Coronary artery (tissue), 2 donors: ENCODE data around the gene TMEM114.
A peak's percentile ranks its signal among the peaks of the same experiment; 100 is the strongest.
"Not testable (repeated sequence)": the region's sequence is repeated elsewhere in the genome, so short reads cannot be mapped to it uniquely, and the experiment has no call there.

Source experiments
- DNase-seq: peaks from one replicate; pipeline ENCODE4 v3.0.0-alpha.2; 2017; ENCODE audit warnings: low spot score
- H3K27ac ChIP-seq, 2 donors: fragments of 200-600 bp; sonication (generic); one replicate each; pipeline ENCODE4 v1.5.1; 2016 to 2019
- H3K4me3 ChIP-seq: fragments of 200-600 bp; sonication (generic); 2 replicates; pipeline ENCODE4 v1.5.1; 2016; ENCODE audit warnings: mild to moderate bottlenecking, moderate library complexity
- CTCF ChIP-seq: fragments of 200-600 bp; sonication (generic); IDR thresholded peaks from one replicate; pipeline ENCODE4 v1.5.1; 2019; ENCODE audit warnings: antibody characterized with exemption

TMEM114 gene

GRCh38 chr16:8576141-8577004, 13.9 kb downstream of the TMEM114 start:
- DNase-seq: no peak
- no peak for TF ChIP-seq CTCF
- H3K4me3 ChIP-seq: no peak overlapping the region
- no peak overlapping the region for H3K27ac ChIP-seq

DNA sequence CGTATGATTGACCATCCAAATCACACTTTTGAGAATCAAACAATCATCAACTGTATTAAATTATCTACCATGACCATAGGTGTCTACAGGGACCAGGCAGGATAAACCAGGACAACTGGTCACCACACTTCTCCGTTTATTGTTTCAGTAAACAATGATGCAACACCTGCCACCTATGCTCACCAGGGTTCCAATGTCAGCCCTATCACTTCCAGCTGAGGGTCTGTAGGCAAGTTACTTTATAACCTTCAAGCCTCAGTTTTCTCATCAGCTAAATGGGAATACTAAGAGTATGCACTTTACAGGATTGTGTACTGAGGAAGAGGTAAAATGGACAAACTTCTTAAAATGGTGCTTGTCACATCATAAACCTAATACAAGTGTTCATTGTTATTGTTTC, 14.9 kb downstream of the TMEM114 start:
- no peak for TF ChIP-seq CTCF
- DNase-seq: no peak

DNA sequence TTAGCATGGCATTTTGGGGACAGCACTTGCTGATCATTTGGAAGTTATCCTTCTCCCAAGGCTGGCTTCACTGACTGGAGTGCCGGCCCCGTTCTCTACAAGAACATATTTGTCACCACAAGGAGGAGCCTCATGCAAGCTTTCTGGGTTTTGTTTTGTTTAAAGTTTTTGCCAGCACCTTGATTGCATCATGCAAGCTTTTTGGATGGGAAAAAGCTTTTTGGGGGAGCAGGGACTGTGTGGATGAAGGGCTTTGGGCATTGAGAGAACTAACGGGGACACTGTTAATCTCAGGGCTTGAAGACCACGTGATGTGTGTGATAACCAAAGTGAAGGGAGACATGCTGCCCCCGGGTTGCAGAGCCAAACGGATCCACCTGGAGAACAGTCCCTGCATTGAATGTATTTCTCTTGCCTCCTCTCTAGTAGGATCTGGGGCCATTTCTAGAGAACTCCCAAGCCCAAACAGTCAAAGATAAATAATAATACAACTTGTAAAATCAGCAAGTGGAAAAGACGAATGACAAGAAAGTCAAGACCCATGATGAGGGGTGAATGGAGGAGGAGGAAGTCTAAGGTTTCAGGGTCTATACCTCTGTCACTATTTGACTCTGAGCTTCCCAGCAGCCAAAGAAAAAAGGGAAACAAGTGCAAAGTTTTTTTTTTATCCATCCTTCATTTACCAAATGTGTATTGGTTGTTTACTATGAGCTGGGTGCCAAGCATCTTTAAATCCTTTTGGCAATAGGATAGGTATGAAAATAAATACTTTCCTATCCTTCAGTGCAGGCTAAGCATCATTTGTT, 17.2 kb downstream of the TMEM114 start:
- no peak for DNase-seq
- no peak for TF ChIP-seq CTCF

More for the DNA sequence above, 14.9 kb downstream of the TMEM114 start:
- Histone ChIP-seq H3K27ac (no peak overlapping the region), H3K4me3 (no peak overlapping the region)

GRCh38 chr16:8572063-8572918, 18.0 kb downstream of the TMEM114 start:
- no peak for TF ChIP-seq CTCF
- DNase-seq: no peak
- Histone ChIP-seq H3K27ac (no peak overlapping the region), H3K4me3 (no peak overlapping the region)

More for the DNA sequence above, 17.2 kb downstream of the TMEM114 start:
- Histone ChIP-seq H3K4me3 (no peak overlapping the region), H3K27ac (no peak overlapping the region)

GRCh38 chr16:8571061-8571596, 19.2 kb downstream of the TMEM114 start:
- TF ChIP-seq CTCF: no peak
- H3K27ac ChIP-seq: peak overlapping the region in 1 of 2 donors; percentile 22
- DNase-seq: no peak
- no peak overlapping the region for H3K4me3 ChIP-seq

- H3K4me3 ChIP-seq, DNase-seq, H3K27ac ChIP-seq: not testable (repeated sequence)
Measured at GRCh38 chr16:8570393-8570792, 19.9 kb downstream of the TMEM114 start.
